ENCODE measurements around the gene SULT1C3. TPM values are rescaled to one million over a fixed set of nuclear protein-coding genes. Genes with fewer than 3 reads are reported as not detected.

Gene SULT1C3
- not detected for total RNA-seq
- not detected for total RNA-seq (2013)
- 0 to 0.09 (median 0) reads per million in 29 experiments for total RNA-seq

DNA sequence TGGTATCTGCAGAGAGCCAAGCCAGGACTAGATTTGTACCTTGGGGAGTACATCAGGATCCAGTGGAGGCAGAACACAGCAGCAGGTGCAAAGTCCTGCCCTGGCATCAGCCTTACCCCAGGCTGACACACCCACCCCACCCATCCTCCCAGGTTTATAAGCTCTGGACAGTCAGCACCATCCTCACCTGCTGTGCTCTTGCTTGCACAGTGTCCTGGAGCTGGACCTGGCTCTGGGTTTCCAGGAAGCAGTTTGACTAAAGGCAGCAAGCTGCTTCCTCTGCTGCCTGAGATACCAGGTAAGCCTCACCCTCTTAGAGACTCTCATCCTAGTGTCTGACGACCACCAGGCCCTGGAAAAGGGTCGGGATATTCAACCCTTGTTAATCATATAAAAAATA lies at the start of gene SULT1C3:
Gene SULT1C3 (plus strand): TSS at position 183 of the 400 bp plus-strand sequence. CDS start 7,227 bp downstream, outside the sequence.
- H3K4me3 ChIP-seq (ENCODE audit: control insufficient read depth in 1 of 2, extremely low read depth in 1 of 2, low read length in 1 of 2): no peak within 1 kb of the TSS
- WGBS (ENCODE audit: insufficient coverage): no CpG with 5 or more reads among the region's 2 CpGs
- POLR2A ChIA-PET: no interaction called here
- peaks cover 0 to 2% of the 10 kb centered on the region in 2 donors for H3K27me3 Mint-ChIP-seq
- no peaks in the 10 kb centered on the region for H3K9me3 ChIP-seq
- H3K4me1 ChIP-seq (ENCODE audit: control insufficient read depth in 1 of 2, extremely low read depth in 1 of 2, insufficient read depth in 2 of 2, low read length in 2 of 2): no peaks in the 10 kb centered on the region
- no peaks in the 10 kb centered on the region for H3K36me3 ChIP-seq (ENCODE audit: control insufficient read depth in 2 of 2, extremely low read depth in 1 of 2, insufficient read depth in 1 of 2, low read length in 1 of 2)
- DNase-seq: no peak
- H3K4me3 Mint-ChIP-seq: no peak within 1 kb of the TSS
- H3K27me3 ChIP-seq (replicated peaks in 1 of 2; ENCODE audit: control insufficient read depth in 2 of 2, extremely low read depth in 1 of 2, insufficient read depth in 2 of 2, low read length in 1 of 2): no peaks in the 10 kb centered on the region
- peaks cover 2 to 17% (median 16%) of the 10 kb centered on the region in 3 donors for H3K9me3 Mint-ChIP-seq
- no peak for ATAC-seq (replicated peaks in 1 of 4)
- H3K36me3 Mint-ChIP-seq: peaks cover 2% of the 10 kb centered on the region
- CTCF ChIA-PET: no interaction called here
- no peak within 1 kb of the TSS for H3K27ac ChIP-seq (ENCODE audit: low read length)
- no peaks in the 10 kb centered on the region for H3K4me1 Mint-ChIP-seq
- no peak within 1 kb of the TSS for H3K27ac Mint-ChIP-seq

DNA sequence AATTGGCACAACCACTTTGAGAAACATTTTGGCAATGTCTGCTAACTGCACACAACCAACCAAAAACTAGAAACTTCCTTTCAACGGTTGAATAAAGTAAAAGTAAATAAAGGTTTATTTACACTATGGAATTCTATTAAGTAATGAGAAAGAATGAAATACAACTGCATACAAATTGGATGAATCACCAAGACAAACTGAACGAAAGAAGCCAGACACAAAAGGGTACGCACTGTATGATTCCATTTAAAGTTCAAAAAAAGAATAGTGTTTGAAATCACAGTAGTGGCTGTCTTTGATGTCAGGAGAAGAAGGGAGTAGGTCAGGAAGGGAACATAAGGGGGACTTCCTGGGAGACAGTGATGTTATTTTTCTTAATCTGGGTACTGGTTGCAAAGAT lies 46.5 kb upstream of the SULT1C3 start:
- H3K4me1 Mint-ChIP-seq: no peaks in the 10 kb centered on the region
- no peaks in the 10 kb centered on the region for H3K36me3 Mint-ChIP-seq
- ChIA-PET POLR2A (no interaction called here), CTCF (no interaction called here)
- no peaks in the 10 kb centered on the region for H3K9me3 Mint-ChIP-seq
- 100% methylated on average over 1 of the region's 3 CpGs for WGBS (ENCODE audit: insufficient coverage)
- Histone ChIP-seq H3K27ac (ENCODE audit: low read length) (no peak overlapping the region), H3K4me3 (ENCODE audit: control insufficient read depth in 1 of 2, extremely low read depth in 1 of 2, low read length in 1 of 2) (no peak overlapping the region), H3K4me1 (ENCODE audit: control insufficient read depth in 1 of 2, extremely low read depth in 1 of 2, insufficient read depth in 2 of 2, low read length in 2 of 2) (no peaks in the 10 kb centered on the region), H3K9me3 (no peaks in the 10 kb centered on the region), H3K27me3 (replicated peaks in 1 of 2; ENCODE audit: control insufficient read depth in 2 of 2, extremely low read depth in 1 of 2, insufficient read depth in 2 of 2, low read length in 1 of 2) (no peaks in the 10 kb centered on the region), H3K36me3 (ENCODE audit: control insufficient read depth in 2 of 2, extremely low read depth in 1 of 2, insufficient read depth in 1 of 2, low read length in 1 of 2) (no peaks in the 10 kb centered on the region)
- ATAC-seq (replicated peaks in 1 of 4) (no peak), DNase-seq (no peak)
- no peak overlapping the region for H3K27ac Mint-ChIP-seq
- no peak overlapping the region for H3K4me3 Mint-ChIP-seq
- peaks cover 0 to 12% of the 10 kb centered on the region in 2 donors for H3K27me3 Mint-ChIP-seq

DNA sequence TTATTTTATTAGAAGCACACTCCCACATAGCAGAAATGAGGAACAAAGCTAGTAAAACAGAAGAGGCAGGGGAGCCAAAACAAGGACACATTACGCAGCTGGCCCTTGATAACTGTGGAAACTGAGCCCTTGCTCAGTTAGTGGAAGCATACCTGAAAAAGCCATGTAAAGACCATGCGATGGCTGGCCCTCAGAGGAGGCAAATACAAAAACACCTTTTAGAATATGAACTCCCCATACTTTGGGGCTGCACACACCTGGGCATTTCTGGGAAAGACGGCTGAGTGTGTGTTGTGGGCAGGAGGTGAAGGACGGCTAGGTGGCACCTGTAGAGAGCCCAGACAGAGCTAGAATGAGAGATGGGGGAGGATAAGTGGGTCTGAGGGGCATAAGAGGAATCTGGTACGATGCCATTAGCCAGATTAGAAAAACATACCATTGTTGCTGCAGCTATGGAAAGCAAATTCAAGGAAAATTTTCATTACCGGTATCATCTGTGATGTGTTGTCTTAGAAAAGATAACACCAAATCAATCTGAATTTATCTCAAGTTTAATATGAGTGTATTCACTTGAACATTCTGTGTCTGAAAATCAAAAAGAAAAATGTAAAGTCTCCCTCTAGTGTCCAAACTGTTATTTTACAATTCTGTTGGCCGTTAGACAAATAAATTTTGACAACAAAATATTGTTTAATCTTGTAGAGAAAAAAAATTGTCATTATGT lies 45.2 kb upstream of the SULT1C3 start:
- Mint-ChIP-seq H3K27ac (no peak overlapping the region), H3K4me1 (no peaks in the 10 kb centered on the region), H3K27me3 (peaks cover 0 to 12% of the 10 kb centered on the region in 2 donors), H3K4me3 (no peak overlapping the region), H3K9me3 (no peaks in the 10 kb centered on the region), H3K36me3 (no peaks in the 10 kb centered on the region)
- Histone ChIP-seq H3K4me1 (ENCODE audit: control insufficient read depth in 1 of 2, extremely low read depth in 1 of 2, insufficient read depth in 2 of 2, low read length in 2 of 2) (no peaks in the 10 kb centered on the region), H3K9me3 (no peaks in the 10 kb centered on the region), H3K27me3 (replicated peaks in 1 of 2; ENCODE audit: control insufficient read depth in 2 of 2, extremely low read depth in 1 of 2, insufficient read depth in 2 of 2, low read length in 1 of 2) (no peaks in the 10 kb centered on the region), H3K36me3 (ENCODE audit: control insufficient read depth in 2 of 2, extremely low read depth in 1 of 2, insufficient read depth in 1 of 2, low read length in 1 of 2) (no peaks in the 10 kb centered on the region), H3K4me3 (ENCODE audit: control insufficient read depth in 1 of 2, extremely low read depth in 1 of 2, low read length in 1 of 2) (no peak overlapping the region), H3K27ac (ENCODE audit: low read length) (no peak overlapping the region)
- POLR2A ChIA-PET: no interaction called here
- ATAC-seq (replicated peaks in 1 of 4): no peak
- no peak for DNase-seq
- CTCF ChIA-PET: no interaction called here
- 52% methylated on average over 3 of the region's 7 CpGs for WGBS (ENCODE audit: insufficient coverage)

DNA sequence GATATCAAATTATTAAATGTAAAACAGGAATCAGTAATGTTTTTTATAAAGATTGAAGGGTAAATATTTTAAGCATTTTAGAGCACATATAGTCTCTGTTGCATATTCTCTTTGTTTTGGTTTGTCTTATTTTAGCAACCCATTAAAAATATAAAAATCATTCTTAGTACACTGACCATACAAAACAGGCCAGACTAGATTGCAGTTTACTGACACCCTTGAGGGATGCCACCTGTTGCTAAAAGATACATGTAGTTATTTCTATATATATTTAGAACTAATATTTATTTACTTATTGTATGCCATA lies 44.7 kb upstream of the SULT1C3 start:
- peaks cover 0 to 12% of the 10 kb centered on the region in 2 donors for H3K27me3 Mint-ChIP-seq
- Histone ChIP-seq H3K27me3 (replicated peaks in 1 of 2; ENCODE audit: control insufficient read depth in 2 of 2, extremely low read depth in 1 of 2, insufficient read depth in 2 of 2, low read length in 1 of 2) (no peaks in the 10 kb centered on the region), H3K36me3 (ENCODE audit: control insufficient read depth in 2 of 2, extremely low read depth in 1 of 2, insufficient read depth in 1 of 2, low read length in 1 of 2) (no peaks in the 10 kb centered on the region), H3K27ac (ENCODE audit: low read length) (no peak overlapping the region), H3K4me1 (ENCODE audit: control insufficient read depth in 1 of 2, extremely low read depth in 1 of 2, insufficient read depth in 2 of 2, low read length in 2 of 2) (no peaks in the 10 kb centered on the region), H3K9me3 (no peaks in the 10 kb centered on the region), H3K4me3 (ENCODE audit: control insufficient read depth in 1 of 2, extremely low read depth in 1 of 2, low read length in 1 of 2) (no peak overlapping the region)
- H3K4me3 Mint-ChIP-seq: no peak overlapping the region
- DNase-seq: no peak
- H3K9me3 Mint-ChIP-seq: no peaks in the 10 kb centered on the region
- POLR2A ChIA-PET: no interaction called here
- ATAC-seq (replicated peaks in 1 of 4): no peak
- H3K36me3 Mint-ChIP-seq: no peaks in the 10 kb centered on the region
- no peak overlapping the region for H3K27ac Mint-ChIP-seq
- H3K4me1 Mint-ChIP-seq: no peaks in the 10 kb centered on the region
- CTCF ChIA-PET: no interaction called here

DNA sequence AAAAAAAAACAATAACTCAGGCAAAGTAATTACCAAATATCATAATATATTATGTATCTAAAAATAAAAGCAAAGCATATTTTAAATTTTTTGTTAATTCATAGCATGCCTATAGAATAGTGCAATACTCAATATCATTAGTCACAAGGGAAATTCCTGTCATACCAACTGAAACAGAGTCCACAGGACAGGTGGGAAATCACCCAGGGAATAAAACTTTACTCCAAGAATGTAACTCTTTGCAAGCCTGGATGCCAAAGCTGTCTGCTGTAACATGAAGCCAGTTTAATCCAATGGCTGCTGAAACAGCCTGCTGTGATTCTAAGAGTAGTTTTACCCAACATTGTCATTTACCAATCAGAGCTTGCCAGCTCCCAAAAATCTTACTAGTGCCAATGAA lies 40.0 kb upstream of the SULT1C3 start:
- Mint-ChIP-seq H3K4me3 (no peak overlapping the region), H3K27ac (no peak overlapping the region), H3K36me3 (no peaks in the 10 kb centered on the region), H3K4me1 (no peaks in the 10 kb centered on the region), H3K9me3 (peaks cover 10 to 14% (median 11%) of the 10 kb centered on the region in 3 donors), H3K27me3 (peaks cover 0 to 3% of the 10 kb centered on the region in 2 donors)
- no peak for ATAC-seq (replicated peaks in 1 of 4)
- Histone ChIP-seq H3K36me3 (ENCODE audit: control insufficient read depth in 2 of 2, extremely low read depth in 1 of 2, insufficient read depth in 1 of 2, low read length in 1 of 2) (no peaks in the 10 kb centered on the region), H3K27me3 (replicated peaks in 1 of 2; ENCODE audit: control insufficient read depth in 2 of 2, extremely low read depth in 1 of 2, insufficient read depth in 2 of 2, low read length in 1 of 2) (no peaks in the 10 kb centered on the region), H3K4me3 (ENCODE audit: control insufficient read depth in 1 of 2, extremely low read depth in 1 of 2, low read length in 1 of 2) (no peak overlapping the region), H3K4me1 (ENCODE audit: control insufficient read depth in 1 of 2, extremely low read depth in 1 of 2, insufficient read depth in 2 of 2, low read length in 2 of 2) (no peaks in the 10 kb centered on the region), H3K27ac (ENCODE audit: low read length) (no peak overlapping the region), H3K9me3 (no peaks in the 10 kb centered on the region)
- CTCF ChIA-PET: no interaction called here
- POLR2A ChIA-PET: interaction anchor here in 1 of 2 donors (0.7 kb wide), 1 partner anchor 9 kb away, joined by 3 read pairs; no protein-coding TSS in a partner anchor
- no peak for DNase-seq

GRCh38 chr2:108200569-108200968 lies 39.2 kb upstream of the SULT1C3 start:
- no peak overlapping the region for H3K27ac ChIP-seq (ENCODE audit: low read length)
- WGBS (ENCODE audit: insufficient coverage): no CpG with 5 or more reads among the region's 7 CpGs
- CTCF ChIA-PET: no interaction called here

GRCh38 chr2:108212671-108213070 lies 27.1 kb upstream of the SULT1C3 start:
- POLR2A ChIA-PET: no interaction called here
- WGBS (ENCODE audit: insufficient coverage): 100% methylated on average over 1 of the region's 3 CpGs
- no peaks in the 10 kb centered on the region for H3K36me3 Mint-ChIP-seq

More at GRCh38 chr2:108200569-108200968, 39.2 kb upstream of the SULT1C3 start:
- no peaks in the 10 kb centered on the region for H3K4me1 ChIP-seq (ENCODE audit: control insufficient read depth in 1 of 2, extremely low read depth in 1 of 2, insufficient read depth in 2 of 2, low read length in 2 of 2)
- POLR2A ChIA-PET: no interaction called here
- no peaks in the 10 kb centered on the region for H3K4me1 Mint-ChIP-seq
- no peak overlapping the region for H3K4me3 ChIP-seq (ENCODE audit: control insufficient read depth in 1 of 2, extremely low read depth in 1 of 2, low read length in 1 of 2)
- H3K9me3 ChIP-seq: no peaks in the 10 kb centered on the region
- H3K4me3 Mint-ChIP-seq: no peak overlapping the region
- no peak overlapping the region for H3K27ac Mint-ChIP-seq
- peaks cover 10 to 14% (median 11%) of the 10 kb centered on the region in 3 donors for H3K9me3 Mint-ChIP-seq
- H3K27me3 ChIP-seq (replicated peaks in 1 of 2; ENCODE audit: control insufficient read depth in 2 of 2, extremely low read depth in 1 of 2, insufficient read depth in 2 of 2, low read length in 1 of 2): no peaks in the 10 kb centered on the region
- ATAC-seq (replicated peaks in 1 of 4) (no peak), DNase-seq (no peak)
- H3K27me3 Mint-ChIP-seq: peaks cover 0 to 3% of the 10 kb centered on the region in 2 donors
- no peaks in the 10 kb centered on the region for H3K36me3 Mint-ChIP-seq
- H3K36me3 ChIP-seq (ENCODE audit: control insufficient read depth in 2 of 2, extremely low read depth in 1 of 2, insufficient read depth in 1 of 2, low read length in 1 of 2): no peaks in the 10 kb centered on the region

More at GRCh38 chr2:108212671-108213070, 27.1 kb upstream of the SULT1C3 start:
- Histone ChIP-seq H3K4me1 (ENCODE audit: control insufficient read depth in 1 of 2, extremely low read depth in 1 of 2, insufficient read depth in 2 of 2, low read length in 2 of 2) (no peaks in the 10 kb centered on the region), H3K36me3 (ENCODE audit: control insufficient read depth in 2 of 2, extremely low read depth in 1 of 2, insufficient read depth in 1 of 2, low read length in 1 of 2) (no peaks in the 10 kb centered on the region), H3K27ac (ENCODE audit: low read length) (no peak overlapping the region), H3K27me3 (replicated peaks in 1 of 2; ENCODE audit: control insufficient read depth in 2 of 2, extremely low read depth in 1 of 2, insufficient read depth in 2 of 2, low read length in 1 of 2) (no peaks in the 10 kb centered on the region), H3K9me3 (no peaks in the 10 kb centered on the region), H3K4me3 (ENCODE audit: control insufficient read depth in 1 of 2, extremely low read depth in 1 of 2, low read length in 1 of 2) (no peak overlapping the region)
- Mint-ChIP-seq H3K4me1 (no peaks in the 10 kb centered on the region), H3K27me3 (peaks cover 0 to 10% of the 10 kb centered on the region in 2 donors), H3K9me3 (peaks cover 11 to 14% (median 13%) of the 10 kb centered on the region in 3 donors), H3K4me3 (no peak overlapping the region), H3K27ac (no peak overlapping the region)
- CTCF ChIA-PET: no interaction called here
- DNase-seq (no peak), ATAC-seq (replicated peaks in 1 of 4) (no peak)
